Heart left ventricle (tissue), 13 donors: ENCODE data around the gene MKNK1.

Experiments used
- CTCF ChIP-seq, 12 donors: fragments of 200-600 bp; sonication (generic) in 4 of 12; IDR thresholded peaks; one replicate each; pipeline versions ENCODE4 v1.5.0 to v1.8.0; 2018 to 2022; ENCODE audit warnings: antibody characterized with exemption in 12 of 12, mild to moderate bottlenecking in 5 of 12
- POLR2A ChIP-seq, 2 donors: fragments of 450-650 bp; IDR thresholded peaks; one replicate each; pipeline ENCODE4 v1.6.1; 2017; ENCODE audit warnings: antibody characterized with exemption in 2 of 2, mild to moderate bottlenecking in 2 of 2, moderate library complexity in 2 of 2
- donor health status: ischemic (EF 13 %, LVEDD 7.1; RV severe dilation, severe dysfunction).
- donor health status: DM: no; HTN: yes; CAD: no.
- donor health status: DM: no; HTN: no; CAD: no.
- donor health status: ischemic (EF 25% LVEDD 6.9; RV normal size, moderate dysfunction).
- donor health status: ischemic (EF 25% LVEDD 5.7; RV mildly dilated, moderate dysfunction).
- donor health status: ischemic (EF 35%, LVEDD 5.7; RV mildly dilated, moderate dysfunction).
- donor health status: nonischemic (EF 11% LVEDD 7.7; RV severe dilation, severe dysfunction).
- donor health status: DM: yes; HTN: yes; CAD: no.
- donor health status: PGD.
- donor health status: ischemic (EF 29% LVEDD 5.4; RV normal size, mild dysfunction).
- donor health status: nonischemic (EF 23%, LVEDD 6.1; RV moderate dilation, normal function).

- TF ChIP-seq CTCF (IDR thresholded peaks at IDR 0.05) (no peak), POLR2A (IDR thresholded peaks at IDR 0.05) (no peak)
These were observed 77.3 kb downstream of the MKNK1 start for GRCh38 chr1:46526691-46527291.
